ENCODE data around the gene RBM5.

DNA sequence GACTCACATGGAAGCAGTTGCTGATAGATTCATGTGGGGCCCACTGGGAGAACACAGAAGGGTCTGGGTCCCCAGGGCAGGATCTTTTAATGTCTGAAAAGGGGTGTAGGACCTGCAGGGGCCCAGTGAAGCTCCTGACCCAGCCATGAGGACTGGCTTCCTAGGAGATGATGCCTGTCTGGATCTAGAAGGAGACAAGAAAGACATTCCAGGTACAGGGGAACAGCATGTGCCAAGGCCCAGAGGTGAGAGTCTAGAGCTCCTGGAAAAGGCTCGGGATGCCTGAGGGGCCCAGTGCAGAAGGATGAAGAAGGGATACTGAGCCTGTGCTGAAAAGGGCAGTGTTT lies 61.7 kb downstream of the RBM5 start:
- no peak for TF ChIP-seq CTCF (conservative IDR thresholded peaks at IDR 0.05)
- TF ChIP-seq ZFX (IDR thresholded peaks at IDR 0.05), result no peak

Measured in C4-2B (cell line).